HG02885 (cell line): ENCODE measurements around the gene CCDC12.
A peak's percentile ranks its signal among the peaks of the same experiment; 100 is the strongest.
"Not testable (repeated sequence)": the region's sequence is repeated elsewhere in the genome, so short reads cannot be mapped to it uniquely, and the experiment has no call there.

Source experiments
- ATAC-seq: cut with Tn5 transposase; IDR thresholded peaks from one replicate; pipeline ENCODE4 v1.9.1; 2021; ENCODE audit warnings: mild to moderate bottlenecking; ENCODE audit not compliant: unreplicated experiment, poor library complexity

CCDC12 gene

GRCh38 chr3:46910914-46911313 is 65.6 kb downstream of the CCDC12 start:
- ATAC-seq: not testable (repeated sequence)

- ATAC-seq: no peak
Measured at GRCh38 chr3:46910166-46910760, 66.3 kb downstream of the CCDC12 start.

- peak; percentile 64 for ATAC-seq
Measured at GRCh38 chr3:46909535-46910161, 66.9 kb downstream of the CCDC12 start.

- ATAC-seq: no peak
Measured at GRCh38 chr3:46908986-46909534, 67.5 kb downstream of the CCDC12 start.

- no peak for ATAC-seq
Measured at GRCh38 chr3:46908294-46908985, 68.1 kb downstream of the CCDC12 start.

GRCh38 chr3:46907960-46908293 is 68.6 kb downstream of the CCDC12 start:
- no peak for ATAC-seq

GRCh38 chr3:46907271-46907670 is 69.3 kb downstream of the CCDC12 start:
- ATAC-seq: no peak

GRCh38 chr3:46906471-46907058 is 70.0 kb downstream of the CCDC12 start:
- no peak for ATAC-seq

- no peak for ATAC-seq
Measured at GRCh38 chr3:46905661-46906451, 70.7 kb downstream of the CCDC12 start.

- ATAC-seq: no peak
Measured at GRCh38 chr3:46905213-46905560, 71.4 kb downstream of the CCDC12 start.

- no peak for ATAC-seq
Measured at GRCh38 chr3:46904303-46905212, 72.0 kb downstream of the CCDC12 start.

- ATAC-seq: no peak
Measured at GRCh38 chr3:46903341-46904302, 72.9 kb downstream of the CCDC12 start.

GRCh38 chr3:46902188-46902631 is 74.3 kb downstream of the CCDC12 start:
- no peak for ATAC-seq

- no peak for ATAC-seq
Measured at GRCh38 chr3:46901591-46902187, 74.9 kb downstream of the CCDC12 start.

- ATAC-seq: no peak
Measured at GRCh38 chr3:46901061-46901460, 75.5 kb downstream of the CCDC12 start.

- ATAC-seq: no peak
Measured at GRCh38 chr3:46900356-46900755, 76.2 kb downstream of the CCDC12 start.

GRCh38 chr3:46900007-46900292 is 76.6 kb downstream of the CCDC12 start:
- ATAC-seq: no peak
